ENCODE results near the gene SPANXN4. TPM values are rescaled to one million over a fixed set of nuclear protein-coding genes. Genes with fewer than 3 reads are reported as not detected.

SPANXN4 gene
- total and polyA plus RNA-seq, 9 of the 15 experiments (the other 6 are each of a cell fraction or from before 2014, with no cell fraction given), result not detected

DNA sequence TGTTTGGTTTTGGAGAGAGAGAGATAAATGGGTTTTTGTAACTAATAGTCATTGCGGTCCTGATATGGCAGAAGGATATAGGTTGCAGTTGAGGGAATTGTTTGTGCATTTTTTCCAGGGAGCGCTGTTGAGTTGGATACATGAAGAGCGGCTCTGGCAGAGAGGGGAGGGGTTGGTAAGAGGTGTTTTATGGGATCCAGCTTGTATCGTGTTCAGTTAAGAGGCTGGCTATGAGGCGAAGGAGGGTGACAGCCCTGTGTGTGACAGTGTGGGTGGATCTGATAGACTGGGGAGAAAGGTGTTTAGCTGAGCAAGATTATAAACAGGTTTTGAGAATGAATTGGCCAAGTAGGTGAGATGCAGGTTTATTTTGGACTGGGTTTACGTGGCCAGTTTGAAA lies 1.5 kb downstream of the SPANXN4 start (continued):
- TF ChIP-seq, protein P1, sequence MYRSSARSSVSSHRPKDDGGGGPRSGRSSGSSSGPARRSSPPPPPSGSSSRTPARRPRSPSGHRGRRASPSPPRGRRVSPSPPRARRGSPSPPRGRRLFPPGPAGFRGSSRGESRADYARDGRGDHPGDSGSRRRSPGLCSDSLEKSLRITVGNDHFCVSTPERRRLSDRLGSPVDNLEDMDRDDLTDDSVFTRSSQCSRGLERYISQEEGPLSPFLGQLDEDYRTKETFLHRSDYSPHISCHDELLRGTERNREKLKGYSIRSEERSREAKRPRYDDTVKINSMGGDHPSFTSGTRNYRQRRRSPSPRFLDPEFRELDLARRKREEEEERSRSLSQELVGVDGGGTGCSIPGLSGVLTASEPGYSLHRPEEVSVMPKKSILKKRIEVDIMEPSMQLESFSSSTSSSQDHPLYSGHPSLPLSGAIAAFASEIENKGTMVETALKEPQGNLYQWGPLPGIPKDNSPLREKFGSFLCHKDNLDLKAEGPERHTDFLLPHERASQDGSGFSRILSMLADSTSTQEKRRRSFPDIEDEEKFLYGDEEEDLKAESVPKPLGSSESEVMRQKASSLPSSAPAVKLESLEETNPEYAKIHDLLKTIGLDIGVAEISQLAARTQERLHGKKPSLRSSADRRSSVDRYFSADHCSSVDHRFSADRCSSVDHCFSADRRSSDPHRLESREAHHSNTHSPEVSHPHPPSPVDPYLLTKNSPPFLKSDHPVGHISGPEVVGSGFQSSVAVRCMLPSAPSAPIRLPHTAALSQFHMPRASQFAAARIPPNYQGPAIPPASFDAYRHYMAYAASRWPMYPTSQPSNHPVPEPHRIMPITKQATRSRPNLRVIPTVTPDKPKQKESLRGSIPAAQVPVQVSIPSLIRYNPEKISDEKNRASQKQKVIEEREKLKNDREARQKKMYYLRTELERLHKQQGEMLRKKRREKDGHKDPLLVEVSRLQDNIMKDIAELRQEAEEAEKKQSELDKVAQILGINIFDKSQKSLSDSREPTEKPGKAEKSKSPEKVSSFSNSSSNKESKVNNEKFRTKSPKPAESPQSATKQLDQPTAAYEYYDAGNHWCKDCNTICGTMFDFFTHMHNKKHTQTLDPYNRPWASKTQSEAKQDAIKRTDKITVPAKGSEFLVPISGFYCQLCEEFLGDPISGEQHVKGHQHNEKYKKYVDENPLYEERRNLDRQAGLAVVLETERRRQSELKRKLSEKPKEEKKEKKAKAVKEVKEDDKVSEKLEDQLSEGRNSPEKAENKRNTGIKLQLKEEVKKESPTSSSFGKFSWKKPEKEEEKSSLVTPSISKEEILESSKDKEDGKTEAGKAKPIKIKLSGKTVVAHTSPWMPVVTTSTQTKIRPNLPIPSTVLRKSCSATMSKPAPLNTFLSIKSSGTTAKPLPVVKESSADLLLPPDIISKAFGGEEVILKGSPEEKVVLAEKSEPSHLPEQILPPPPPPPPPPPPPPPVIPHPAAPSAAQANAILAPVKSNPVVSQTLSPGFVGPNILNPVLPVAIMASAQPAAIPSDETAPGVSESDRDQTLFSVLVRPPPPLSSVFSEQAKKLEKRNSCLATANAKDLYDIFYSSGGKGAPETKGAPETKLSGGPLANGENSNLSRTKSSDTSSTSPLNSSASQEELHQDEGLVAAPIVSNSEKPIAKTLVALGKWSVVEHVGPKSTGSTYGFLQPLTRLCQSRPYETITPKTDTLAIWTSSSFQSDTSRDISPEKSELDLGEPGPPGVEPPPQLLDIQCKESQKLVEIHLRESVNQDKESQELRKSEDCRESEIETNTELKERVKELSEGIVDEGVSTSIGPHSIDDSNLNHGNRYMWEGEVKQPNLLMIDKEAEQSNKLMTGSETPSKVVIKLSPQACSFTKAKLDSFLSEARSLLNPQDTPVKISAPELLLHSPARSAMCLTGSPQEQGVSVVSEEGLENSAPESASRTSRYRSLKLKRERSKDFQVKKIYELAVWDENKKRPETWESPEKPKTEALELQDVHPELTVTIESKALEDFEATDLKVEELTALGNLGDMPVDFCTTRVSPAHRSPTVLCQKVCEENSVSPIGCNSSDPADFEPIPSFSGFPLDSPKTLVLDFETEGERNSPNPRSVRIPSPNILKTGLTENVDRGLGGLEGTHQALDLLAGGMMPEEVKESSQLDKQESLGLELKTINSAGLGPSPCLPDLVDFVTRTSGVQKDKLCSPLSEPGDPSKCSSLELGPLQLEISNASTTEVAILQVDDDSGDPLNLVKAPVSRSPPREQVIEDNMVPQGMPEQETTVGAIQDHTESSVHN (IDR thresholded peaks at IDR 0.05; ENCODE audit: borderline replicate concordance in 1 of 2, low read depth in 1 of 2), result no peak
- TF ChIP-seq DEAF1 (CRISPR knock-in tag; IDR thresholded peaks at IDR 0.05) (no peak), NFIX (CRISPR knock-in tag; IDR thresholded peaks at IDR 0.05; ENCODE audit: low read depth) (no peak), TAL1 (IDR thresholded peaks at IDR 0.05) (no peak)

All from K562 (cell line).